Frontal cortex (tissue), 1 donor: ENCODE results near the gene NR1D2. TPM values are rescaled to one million over a fixed set of nuclear protein-coding genes. Genes with fewer than 3 reads are reported as not detected.

Experiments used
- total RNA-seq: library from RNA; depleted of rRNA; stranded (reverse); fragments of >200 nt; gene quantifications from one replicate; pipeline ENCODE4 v1.2.3, GENCODE V29; 2014

NR1D2 gene
- total RNA-seq, 1 donor from 2014 or later = 39.5 TPM

Other genes starting within 250 kb of the NR1D2 start
- 112 TPM for gene UBE2E1, start 139.3 kb upstream of the NR1D2 start, total RNA-seq
- 45.7 TPM for gene NKIRAS1, start 28.3 kb upstream of the NR1D2 start, total RNA-seq
- 2,462 TPM for gene RPL15, start 28.2 kb upstream of the NR1D2 start, total RNA-seq